K562 (cell line): ENCODE results near the gene IRF2BP1. TPM values are rescaled to one million over a fixed set of nuclear protein-coding genes. Genes with fewer than 3 reads are reported as not detected.
A peak's percentile ranks its signal among the peaks of the same experiment; 100 is the strongest.

Experiments used
- C11orf30 ChIP-seq: fragments of 450-650 bp; IDR thresholded peaks from 2 replicates; pipeline ENCODE4 v1.6.1; 2016; ENCODE audit warnings: low read depth, mild to moderate bottlenecking
- CEBPG ChIP-seq, 3 experiments: fragments of 200-800 bp in 1 of 3; sonication (Bioruptor generic) in 1 of 3; sonication (generic) in 1 of 3; formaldehyde crosslinking in 1 of 3; IDR thresholded peaks in 2 of 3; conservative IDR thresholded peaks in 1 of 3; 2 replicates each; pipeline versions ENCODE4 v1.6.1 to v1.8.0; 2016 to 2022; ENCODE audit warnings: missing compliant biosample characterization in 2 of 3, missing genetic modification characterization in 2 of 3, mild to moderate bottlenecking in 1 of 3, missing genetic modification reagents in 1 of 3
- DNMT1 ChIP-seq: fragments of 450-650 bp; IDR thresholded peaks from 2 replicates; pipeline ENCODE4 v1.6.1; 2016; ENCODE audit warnings: antibody characterized with exemption, mild to moderate bottlenecking
- DPF2 ChIP-seq: fragments of 450-650 bp; IDR thresholded peaks from 2 replicates; pipeline ENCODE4 v1.6.1; 2016
- E2F3 ChIP-seq: fragments of 250-450 bp; sonication (Bioruptor Pico); IDR thresholded peaks from 2 replicates; pipeline ENCODE4 v1.4.0; 2020; ENCODE audit warnings: mild to moderate bottlenecking
- E4F1 ChIP-seq: fragments of 250-450 bp; sonication (Bioruptor Pico); IDR thresholded peaks from 2 replicates; pipeline ENCODE4 v1.5.0; 2021; ENCODE audit warnings: mild to moderate bottlenecking, borderline replicate concordance
- FOS ChIP-seq: IDR thresholded peaks from 3 replicates; pipeline ENCODE4 v1.6.1; 2011; ENCODE audit not compliant: insufficient read length; ENCODE audit errors: extremely low read depth
- FOSL1 ChIP-seq: fragments of 200-800 bp; sonication (Bioruptor generic); conservative IDR thresholded peaks from 2 replicates; pipeline ENCODE4 v1.6.1; 2016; ENCODE audit warnings: missing genetic modification characterization, missing compliant biosample characterization
- GATAD2A ChIP-seq: fragments of 450-650 bp; IDR thresholded peaks from 2 replicates; pipeline ENCODE4 v1.6.1; 2017
- HIVEP1 ChIP-seq: fragments of 250-450 bp; sonication (Bioruptor Pico); IDR thresholded peaks from 2 replicates; pipeline ENCODE4 v1.4.0; 2020; ENCODE audit warnings: mild to moderate bottlenecking
- MEIS2 ChIP-seq: fragments of 450-650 bp; IDR thresholded peaks from 2 replicates; pipeline ENCODE4 v1.6.1; 2014; ENCODE audit warnings: mild to moderate bottlenecking; ENCODE audit not compliant: partially characterized antibody
- PRPF4 ChIP-seq: fragments of 200-400 bp; formaldehyde crosslinking; IDR thresholded peaks from one replicate; pipeline ENCODE4 v1.6.1; 2017; ENCODE audit warnings: low read length, low read depth, mild to moderate bottlenecking; ENCODE audit not compliant: insufficient read depth, poor library complexity, severe bottlenecking
- RBBP5 ChIP-seq: fragments of 200-600 bp; sonication (generic); IDR thresholded peaks from 2 replicates; pipeline ENCODE4 v1.6.1; 2012; ENCODE audit warnings: borderline replicate concordance, mild to moderate bottlenecking, low read length, control low read depth, inconsistent platforms; ENCODE audit not compliant: insufficient read depth, poor library complexity, severe bottlenecking
- RBM22 ChIP-seq: fragments of 200-400 bp; formaldehyde crosslinking; IDR thresholded peaks from 2 replicates; pipeline ENCODE4 v1.6.1; 2018; ENCODE audit warnings: low read length, low read depth; ENCODE audit not compliant: poor library complexity, severe bottlenecking
- RFX7 ChIP-seq: fragments of 250-450 bp; sonication (Bioruptor Pico); IDR thresholded peaks from 2 replicates; pipeline ENCODE4 v1.5.1; 2021; ENCODE audit warnings: mild to moderate bottlenecking
- SMARCC2 ChIP-seq: fragments of 450-650 bp; IDR thresholded peaks from 2 replicates; pipeline ENCODE4 v1.6.1; 2017; ENCODE audit warnings: antibody characterized with exemption, moderate library complexity, mild to moderate bottlenecking, low read depth
- TEAD1 ChIP-seq, 2 experiments: fragments of 450-650 bp in 1 of 2; sonication (generic) in 1 of 2; formaldehyde crosslinking; IDR thresholded peaks; 2 replicates each; pipeline versions ENCODE4 v1.4.0 to v1.8.0; 2020 to 2022; ENCODE audit warnings: mild to moderate bottlenecking in 2 of 2, missing genetic modification reagents in 1 of 2
- ZBTB12 ChIP-seq: fragments of 250-450 bp; sonication (Bioruptor Pico); IDR thresholded peaks from 2 replicates; pipeline ENCODE4 v1.4.0; 2020
- ZBTB33 ChIP-seq: sonication (generic); formaldehyde crosslinking; IDR thresholded peaks from 2 replicates; pipeline ENCODE4 v1.8.1; 2023; ENCODE audit warnings: mild to moderate bottlenecking, missing genetic modification reagents
- ZNF174 ChIP-seq: fragments of 250-450 bp; sonication (Bioruptor Pico); IDR thresholded peaks from 2 replicates; pipeline ENCODE4 v1.4.0; 2020; ENCODE audit warnings: mild to moderate bottlenecking
- ZNF57 ChIP-seq: fragments of 450-650 bp; formaldehyde crosslinking; IDR thresholded peaks from 2 replicates; pipeline ENCODE4 v1.4.0; 2020; ENCODE audit warnings: mild to moderate bottlenecking, moderate library complexity
- ZNF696 ChIP-seq: fragments of 250-450 bp; sonication (Bioruptor Pico); conservative IDR thresholded peaks from 2 replicates; pipeline ENCODE4 v1.4.0; 2020; ENCODE audit warnings: mild to moderate bottlenecking, moderate library complexity
- polyA plus RNA-seq, 8 experiments: library from polyadenylated mRNA; depleted of rRNA in 4 of 8; stranded (reverse) in 5 of 8; unstranded in 3 of 8; fragments of >200 nt; fragmentation: Nextera tagmentation in 2 of 8; fragmentation: Illumina TruSeq in 1 of 8; extraction: Ambion mirVana in 2 of 8; extraction: Trizol in 1 of 8; gene quantifications; 2 replicates each; pipeline versions ENCODE4 v1.2.1 to v1.2.3, GENCODE V29; 2011 to 2014; ENCODE audit warnings: inconsistent platforms in 1 of 8, missing spikeins in 1 of 8
- total RNA-seq, 7 experiments: library from RNA; depleted of rRNA in 6 of 7; stranded (reverse); fragments of >200 nt in 6 of 7; fragmentation: Illumina TruSeq in 2 of 7; extraction: Trizol in 2 of 7; gene quantifications; 2 replicates each; pipeline versions ENCODE4 v1.2.1 to v1.2.3, GENCODE V29; 2011 to 2021; ENCODE audit warnings: low replicate concordance in 1 of 7

Gene IRF2BP1
- total and polyA plus RNA-seq, 9 of the 15 experiments (the other 6 are each of a cell fraction or from before 2014, with no cell fraction given): 0.61 to 35.9 (median 3.5) TPM

GRCh38 chr19:45882652-45883585 is 3.0 kb downstream of the IRF2BP1 start (continued):
- TF ChIP-seq ZNF696 (CRISPR knock-in tag): no peak
- no peak for TF ChIP-seq RFX7 (CRISPR knock-in tag)
- TF ChIP-seq C11orf30: no peak
- no peak for TF ChIP-seq HIVEP1 (CRISPR knock-in tag)
- peak; percentile 94 for TF ChIP-seq ZBTB33
- no peak for TF ChIP-seq E2F3
- TF ChIP-seq E4F1 (CRISPR knock-in tag): no peak
- peak; percentile 38; the same call in 1 of the 2 replicates for TF ChIP-seq FOSL1 (tag)
- no peak for TF ChIP-seq ZNF174 (CRISPR knock-in tag)
- TF ChIP-seq RBBP5: no peak
- no peak for TF ChIP-seq PRPF4
- peak; percentile 88 for TF ChIP-seq GATAD2A
- TF ChIP-seq CEBPG (CRISPR knock-in tag; IDR thresholded peaks at IDR 0.05): 0 out of 2 replicates have a peak, but pooled peaks have one; percentile 6
- no peak for TF ChIP-seq CEBPG (tag; conservative IDR thresholded peaks at IDR 0.05 in 1 of 2, IDR thresholded peaks at IDR 0.05 in 1 of 2)
- 0 out of 2 replicates have a peak, but pooled peaks have one; percentile 25 for TF ChIP-seq SMARCC2
- TF ChIP-seq ZBTB12: no peak
- TF ChIP-seq DPF2: peak; percentile 33; the same call in 1 of the 2 replicates
- no peak for TF ChIP-seq FOS
- TF ChIP-seq MEIS2: no peak
- TF ChIP-seq RBM22: no peak
- no peak for TF ChIP-seq ZNF57 (CRISPR knock-in tag)
- peak; percentile 28 to 34; a peak in 2 of 4 replicates for TF ChIP-seq TEAD1 (CRISPR knock-in tag; IDR thresholded peaks at IDR 0.05)
- TF ChIP-seq DNMT1: peak; percentile 81; the same call in 1 of the 2 replicates
